Esophagus squamous epithelium (tissue), 4 donors: ENCODE measurements around the gene SLC35E2B.
"Not testable (repeated sequence)": the region's sequence is repeated elsewhere in the genome, so short reads cannot be mapped to it uniquely, and the experiment has no call there.

Experiments
- CTCF ChIP-seq, 6 experiments: fragments of 450-650 bp in 4 of 6; fragments of 200-600 bp in 2 of 6; sonication (generic) in 2 of 6; IDR thresholded peaks; one replicate each; pipeline ENCODE4 v1.5.1; 2016 to 2019; ENCODE audit warnings: antibody characterized with exemption in 6 of 6, mild to moderate bottlenecking in 4 of 6, moderate library complexity in 4 of 6
- POLR2A ChIP-seq, 4 donors: fragments of 450-650 bp; IDR thresholded peaks; one replicate each; pipeline ENCODE4 v1.6.1; 2017; ENCODE audit warnings: antibody characterized with exemption in 4 of 4, mild to moderate bottlenecking in 4 of 4, moderate library complexity in 3 of 4

- not testable (repeated sequence) for TF ChIP-seq CTCF, POLR2A (IDR thresholded peaks at IDR 0.05)
Measured at GRCh38 chr1:1640711-1641461, 51.7 kb downstream of the SLC35E2B start.
